Measurements from ENCODE around the gene PLCL1.

DNA sequence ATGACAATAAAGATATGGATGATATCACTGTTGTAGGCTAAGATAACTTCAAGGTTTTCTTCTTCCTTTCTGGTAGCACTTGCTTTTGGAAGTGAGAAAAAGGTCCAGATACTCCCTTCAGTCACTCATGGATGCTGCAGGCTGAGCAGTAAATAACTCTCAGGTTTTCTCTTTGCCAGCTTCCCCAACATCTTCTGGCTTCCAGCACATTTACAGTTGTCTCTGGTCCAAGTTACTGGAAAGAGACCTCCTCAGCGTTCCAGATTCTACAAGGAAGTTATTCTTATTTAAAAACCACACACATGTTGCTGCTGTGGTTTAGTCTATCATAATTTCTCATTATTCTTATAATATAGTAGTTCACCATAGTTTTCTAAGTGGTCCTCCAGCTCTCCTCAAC lies 383.4 kb downstream of the PLCL1 start:
- TF ChIP-seq CTCF (IDR thresholded peaks at IDR 0.05) = no peak
- no peak for TF ChIP-seq POLR2A (IDR thresholded peaks at IDR 0.05)
- no peak for TF ChIP-seq EP300 (IDR thresholded peaks at IDR 0.05)
